ENCODE data around the gene TMEM54.

Gene TMEM54

DNA sequence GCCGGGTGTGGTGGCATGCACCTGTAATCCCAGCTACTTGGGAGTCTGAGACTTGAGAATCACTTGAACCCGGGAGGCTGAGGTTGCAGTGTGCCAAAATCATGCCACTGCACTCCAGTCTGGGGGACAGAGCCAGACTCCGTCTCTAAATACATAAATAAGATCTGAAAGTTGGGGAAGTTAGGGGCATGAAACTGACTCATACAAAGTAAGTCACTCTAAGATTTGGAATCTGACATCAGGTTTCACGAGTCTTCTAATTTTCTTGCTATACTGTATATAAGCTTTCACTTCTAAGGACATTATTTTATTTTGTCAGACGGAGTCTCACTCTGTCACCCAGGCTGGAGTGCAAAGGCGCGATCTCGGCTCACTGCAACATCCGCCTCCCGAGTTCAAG, 33.3 kb upstream of the TMEM54 start:
- H3K27ac ChIP-seq (ENCODE audit: low read depth in 2 of 2, low read length in 2 of 2): peak overlapping the region; percentile 91 to 93
- peaks cover 29 to 44% of the 10 kb centered on the region in 2 donors for H3K4me1 ChIP-seq (ENCODE audit: control insufficient read depth in 2 of 2, insufficient read depth in 2 of 2, low read length in 2 of 2)
- no peaks in the 10 kb centered on the region for H3K9me3 ChIP-seq (ENCODE audit: control insufficient read depth in 2 of 2, low read length in 2 of 2)
- peaks cover 15 to 18% of the 10 kb centered on the region in 2 donors for H3K36me3 ChIP-seq (ENCODE audit: control insufficient read depth in 2 of 2, insufficient read depth in 2 of 2, low read length in 2 of 2)
- H3K27me3 ChIP-seq (ENCODE audit: control insufficient read depth in 2 of 2, insufficient read depth in 2 of 2, low read length in 2 of 2): no peaks in the 10 kb centered on the region
- H3K4me3 ChIP-seq (ENCODE audit: low read length in 2 of 2): no peak overlapping the region
- peak overlapping the region; percentile 20 to 68 for H3K9ac ChIP-seq (ENCODE audit: low read depth in 1 of 2, low read length in 2 of 2)

DNA sequence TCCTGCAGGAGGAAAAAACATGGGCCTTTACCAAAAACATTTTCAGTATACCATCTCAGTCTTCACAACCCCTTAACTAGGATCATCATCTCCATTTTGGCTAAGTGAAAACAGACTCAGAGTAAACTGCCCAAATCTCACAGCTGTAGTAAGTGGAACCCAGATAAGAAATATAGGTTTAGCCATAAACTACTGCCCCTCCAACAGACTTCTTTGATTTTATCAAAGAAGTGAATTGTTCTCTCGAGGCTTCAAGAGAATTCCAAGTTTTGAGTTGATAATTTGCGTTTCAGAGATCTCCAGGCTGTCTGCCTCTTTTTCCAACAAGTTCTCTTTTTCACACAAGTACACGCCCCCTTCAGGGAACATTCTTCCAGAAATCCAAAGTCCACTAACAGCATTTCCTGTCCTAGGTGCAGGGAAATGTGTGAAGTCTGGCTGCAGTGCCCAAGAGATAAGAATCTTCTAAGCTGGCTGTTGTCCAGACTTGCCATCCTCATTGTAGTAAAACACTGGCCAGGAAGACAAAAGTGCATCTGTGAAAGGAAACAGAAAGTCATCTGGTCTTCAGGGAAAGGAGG, 32.6 kb upstream of the TMEM54 start:
- peak overlapping the region; percentile 38 to 68 for H3K9ac ChIP-seq (ENCODE audit: low read depth in 1 of 2, low read length in 2 of 2)
- peaks cover 15 to 18% of the 10 kb centered on the region in 2 donors for H3K36me3 ChIP-seq (ENCODE audit: control insufficient read depth in 2 of 2, insufficient read depth in 2 of 2, low read length in 2 of 2)
- peaks cover 23 to 37% of the 10 kb centered on the region in 2 donors for H3K4me1 ChIP-seq (ENCODE audit: control insufficient read depth in 2 of 2, insufficient read depth in 2 of 2, low read length in 2 of 2)
- H3K4me3 ChIP-seq (ENCODE audit: low read length in 2 of 2): no peak overlapping the region
- H3K9me3 ChIP-seq (ENCODE audit: control insufficient read depth in 2 of 2, low read length in 2 of 2): no peaks in the 10 kb centered on the region
- no peaks in the 10 kb centered on the region for H3K27me3 ChIP-seq (ENCODE audit: control insufficient read depth in 2 of 2, insufficient read depth in 2 of 2, low read length in 2 of 2)
- H3K27ac ChIP-seq (ENCODE audit: low read depth in 2 of 2, low read length in 2 of 2): peak overlapping the region; percentile 91 to 93

DNA sequence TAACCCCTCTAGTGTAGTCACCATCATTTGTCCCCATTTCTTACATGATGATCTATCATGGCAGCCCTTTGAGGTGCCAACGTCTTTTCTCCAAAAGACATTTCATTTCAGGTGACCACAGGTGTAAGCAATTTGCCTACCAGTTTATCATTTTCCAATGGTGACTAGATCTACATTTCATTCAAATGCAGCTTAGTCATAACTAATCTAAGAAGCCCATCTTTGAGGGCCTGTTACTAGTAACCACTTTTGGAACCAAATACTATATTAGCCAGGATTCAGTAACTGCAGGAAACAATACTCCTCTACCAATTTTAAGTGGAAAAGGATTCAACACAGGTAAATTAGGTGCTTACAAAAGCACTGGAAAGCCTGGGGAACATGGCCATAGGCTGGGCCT, 30.6 kb upstream of the TMEM54 start:
- Histone ChIP-seq H3K4me3 (ENCODE audit: low read length in 2 of 2) (no peak overlapping the region), H3K9ac (ENCODE audit: low read depth in 1 of 2, low read length in 2 of 2) (no peak overlapping the region), H3K36me3 (ENCODE audit: control insufficient read depth in 2 of 2, insufficient read depth in 2 of 2, low read length in 2 of 2) (peaks cover 2% of the 10 kb centered on the region in 2 donors), H3K27me3 (ENCODE audit: control insufficient read depth in 2 of 2, insufficient read depth in 2 of 2, low read length in 2 of 2) (no peaks in the 10 kb centered on the region), H3K9me3 (ENCODE audit: control insufficient read depth in 2 of 2, low read length in 2 of 2) (no peaks in the 10 kb centered on the region), H3K4me1 (ENCODE audit: control insufficient read depth in 2 of 2, insufficient read depth in 2 of 2, low read length in 2 of 2) (peaks cover 18 to 25% of the 10 kb centered on the region in 2 donors), H3K27ac (ENCODE audit: low read depth in 2 of 2, low read length in 2 of 2) (no peak overlapping the region)

DNA sequence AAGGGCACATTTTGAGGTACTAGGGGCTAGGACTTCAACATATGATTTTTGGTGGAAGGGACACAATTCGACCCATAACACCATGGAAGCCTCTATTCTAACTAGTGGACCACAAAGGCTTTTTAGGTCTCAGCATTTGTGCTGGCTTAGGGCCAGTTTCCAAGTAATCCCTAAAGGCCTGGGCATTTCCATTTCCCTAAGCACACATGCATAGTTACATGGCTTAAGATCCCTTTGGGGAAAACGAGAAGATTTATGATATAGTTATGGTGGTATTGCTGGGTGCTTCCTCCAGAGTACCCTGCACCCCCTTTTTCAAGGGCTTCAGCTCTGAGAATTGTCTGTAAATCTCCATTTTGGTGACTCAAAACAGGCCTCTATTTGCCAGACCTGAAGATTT, 28.2 kb upstream of the TMEM54 start:
- no peak overlapping the region for H3K27ac ChIP-seq (ENCODE audit: low read depth in 2 of 2, low read length in 2 of 2)
- no peak overlapping the region for H3K9ac ChIP-seq (ENCODE audit: low read depth in 1 of 2, low read length in 2 of 2)
- H3K27me3 ChIP-seq (ENCODE audit: control insufficient read depth in 2 of 2, insufficient read depth in 2 of 2, low read length in 2 of 2): peaks cover 0 to 2% of the 10 kb centered on the region in 2 donors
- no peaks in the 10 kb centered on the region for H3K36me3 ChIP-seq (ENCODE audit: control insufficient read depth in 2 of 2, insufficient read depth in 2 of 2, low read length in 2 of 2)
- peaks cover 10 to 17% of the 10 kb centered on the region in 2 donors for H3K4me1 ChIP-seq (ENCODE audit: control insufficient read depth in 2 of 2, insufficient read depth in 2 of 2, low read length in 2 of 2)
- H3K4me3 ChIP-seq (ENCODE audit: low read length in 2 of 2): no peak overlapping the region
- no peaks in the 10 kb centered on the region for H3K9me3 ChIP-seq (ENCODE audit: control insufficient read depth in 2 of 2, low read length in 2 of 2)

DNA sequence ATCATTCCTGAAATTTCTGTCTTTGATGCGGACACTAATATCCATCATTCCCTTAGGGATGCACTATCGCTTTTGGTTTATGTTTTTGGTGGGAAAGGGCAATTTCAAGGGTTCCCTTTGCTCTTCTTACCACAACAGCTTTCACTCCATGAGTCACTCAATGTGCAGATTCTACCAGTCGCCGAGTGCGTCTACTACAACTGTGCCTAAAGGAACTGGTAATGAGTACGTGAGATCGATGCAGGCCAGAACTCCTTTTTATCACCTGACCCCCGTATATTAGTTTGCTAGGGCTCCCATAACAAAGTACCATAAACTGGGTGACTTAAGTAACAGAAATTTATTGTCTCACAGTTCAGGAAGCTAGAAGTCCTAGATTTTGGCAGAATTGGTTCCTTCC, 27.5 kb upstream of the TMEM54 start:
- no peak overlapping the region for H3K27ac ChIP-seq (ENCODE audit: low read depth in 2 of 2, low read length in 2 of 2)
- no peaks in the 10 kb centered on the region for H3K9me3 ChIP-seq (ENCODE audit: control insufficient read depth in 2 of 2, low read length in 2 of 2)
- H3K27me3 ChIP-seq (ENCODE audit: control insufficient read depth in 2 of 2, insufficient read depth in 2 of 2, low read length in 2 of 2): peaks cover 0 to 2% of the 10 kb centered on the region in 2 donors
- no peak overlapping the region for H3K9ac ChIP-seq (ENCODE audit: low read depth in 1 of 2, low read length in 2 of 2)
- H3K36me3 ChIP-seq (ENCODE audit: control insufficient read depth in 2 of 2, insufficient read depth in 2 of 2, low read length in 2 of 2): no peaks in the 10 kb centered on the region
- H3K4me1 ChIP-seq (ENCODE audit: control insufficient read depth in 2 of 2, insufficient read depth in 2 of 2, low read length in 2 of 2): peaks cover 7 to 15% of the 10 kb centered on the region in 2 donors
- H3K4me3 ChIP-seq (ENCODE audit: low read length in 2 of 2): no peak overlapping the region

DNA sequence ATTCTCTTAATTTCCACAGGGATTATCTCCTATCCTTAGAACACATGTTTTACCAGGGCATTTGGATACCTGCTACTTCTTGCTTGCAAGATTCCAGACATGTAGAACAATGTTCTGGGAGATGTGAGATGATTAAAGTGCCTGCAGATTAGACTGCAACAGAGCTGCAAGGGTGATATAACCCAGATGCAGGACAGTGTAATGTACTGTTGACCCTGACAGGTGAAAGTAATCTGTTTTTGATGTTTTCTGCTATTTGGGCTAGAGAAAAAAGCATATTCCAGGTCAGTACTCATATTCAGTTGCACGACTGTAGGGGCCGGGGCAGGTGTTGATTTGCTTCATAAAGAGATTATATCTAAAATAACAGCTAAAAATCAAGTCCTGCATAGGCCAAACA, 27.1 kb upstream of the TMEM54 start:
- Histone ChIP-seq H3K9ac (ENCODE audit: low read depth in 1 of 2, low read length in 2 of 2) (no peak overlapping the region), H3K4me3 (ENCODE audit: low read length in 2 of 2) (no peak overlapping the region), H3K36me3 (ENCODE audit: control insufficient read depth in 2 of 2, insufficient read depth in 2 of 2, low read length in 2 of 2) (no peaks in the 10 kb centered on the region)

DNA sequence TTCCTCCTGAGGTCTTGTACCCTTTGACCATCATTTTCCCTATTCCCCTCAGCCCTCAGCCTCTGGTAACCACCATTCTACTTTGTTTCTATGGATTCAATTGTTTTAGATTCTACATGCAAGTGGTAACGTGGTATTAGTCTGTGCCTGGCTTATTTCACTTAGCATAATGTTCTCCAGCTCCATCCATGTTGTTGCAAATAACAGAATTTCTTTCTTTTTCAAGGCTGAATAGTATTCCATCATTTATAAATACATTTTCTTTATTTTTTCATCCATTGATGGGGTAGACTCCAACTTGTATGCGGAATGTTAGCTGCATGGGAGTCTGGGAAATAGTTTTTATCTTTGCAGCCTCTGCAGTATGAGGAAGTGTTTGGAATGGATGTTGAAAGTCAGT, 26.3 kb upstream of the TMEM54 start:
- H3K4me1 ChIP-seq (ENCODE audit: control insufficient read depth in 2 of 2, insufficient read depth in 2 of 2, low read length in 2 of 2): peaks cover 7 to 13% of the 10 kb centered on the region in 2 donors
- H3K36me3 ChIP-seq (ENCODE audit: control insufficient read depth in 2 of 2, insufficient read depth in 2 of 2, low read length in 2 of 2): no peaks in the 10 kb centered on the region
- peaks cover 0 to 2% of the 10 kb centered on the region in 2 donors for H3K27me3 ChIP-seq (ENCODE audit: control insufficient read depth in 2 of 2, insufficient read depth in 2 of 2, low read length in 2 of 2)
- H3K27ac ChIP-seq (ENCODE audit: low read depth in 2 of 2, low read length in 2 of 2): no peak overlapping the region
- no peak overlapping the region for H3K4me3 ChIP-seq (ENCODE audit: low read length in 2 of 2)
- H3K9me3 ChIP-seq (ENCODE audit: control insufficient read depth in 2 of 2, low read length in 2 of 2): no peaks in the 10 kb centered on the region
- no peak overlapping the region for H3K9ac ChIP-seq (ENCODE audit: low read depth in 1 of 2, low read length in 2 of 2)

More for the DNA sequence above, 27.1 kb upstream of the TMEM54 start:
- H3K27ac ChIP-seq (ENCODE audit: low read depth in 2 of 2, low read length in 2 of 2): no peak overlapping the region
- no peaks in the 10 kb centered on the region for H3K9me3 ChIP-seq (ENCODE audit: control insufficient read depth in 2 of 2, low read length in 2 of 2)
- H3K27me3 ChIP-seq (ENCODE audit: control insufficient read depth in 2 of 2, insufficient read depth in 2 of 2, low read length in 2 of 2): peaks cover 0 to 2% of the 10 kb centered on the region in 2 donors
- H3K4me1 ChIP-seq (ENCODE audit: control insufficient read depth in 2 of 2, insufficient read depth in 2 of 2, low read length in 2 of 2): peaks cover 7 to 13% of the 10 kb centered on the region in 2 donors

DNA sequence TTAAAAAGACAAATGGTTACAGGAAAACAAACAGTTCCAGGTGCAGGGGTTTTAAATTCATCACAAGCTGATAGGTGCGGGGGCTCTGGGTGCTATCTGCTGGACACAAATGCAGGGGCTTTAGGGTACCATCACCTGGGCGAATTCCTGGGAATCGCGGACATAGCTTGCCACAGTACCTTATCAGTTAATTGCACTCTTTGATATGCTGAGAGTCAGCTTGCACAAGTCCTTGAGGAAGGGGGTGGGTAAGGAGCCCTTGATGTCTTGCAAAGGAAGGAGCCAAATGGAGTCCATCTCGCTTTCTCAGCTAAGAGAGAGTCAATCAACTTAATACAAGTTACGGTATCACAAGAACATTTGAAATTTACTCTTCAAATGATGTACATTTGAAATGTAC, 25.4 kb upstream of the TMEM54 start:
- Histone ChIP-seq H3K27ac (ENCODE audit: low read depth in 2 of 2, low read length in 2 of 2) (no peak overlapping the region), H3K9me3 (ENCODE audit: control insufficient read depth in 2 of 2, low read length in 2 of 2) (no peaks in the 10 kb centered on the region), H3K4me1 (ENCODE audit: control insufficient read depth in 2 of 2, insufficient read depth in 2 of 2, low read length in 2 of 2) (peaks cover 7 to 13% of the 10 kb centered on the region in 2 donors), H3K27me3 (ENCODE audit: control insufficient read depth in 2 of 2, insufficient read depth in 2 of 2, low read length in 2 of 2) (peaks cover 0 to 2% of the 10 kb centered on the region in 2 donors), H3K36me3 (ENCODE audit: control insufficient read depth in 2 of 2, insufficient read depth in 2 of 2, low read length in 2 of 2) (no peaks in the 10 kb centered on the region), H3K4me3 (ENCODE audit: low read length in 2 of 2) (no peak overlapping the region), H3K9ac (ENCODE audit: low read depth in 1 of 2, low read length in 2 of 2) (no peak overlapping the region)

DNA sequence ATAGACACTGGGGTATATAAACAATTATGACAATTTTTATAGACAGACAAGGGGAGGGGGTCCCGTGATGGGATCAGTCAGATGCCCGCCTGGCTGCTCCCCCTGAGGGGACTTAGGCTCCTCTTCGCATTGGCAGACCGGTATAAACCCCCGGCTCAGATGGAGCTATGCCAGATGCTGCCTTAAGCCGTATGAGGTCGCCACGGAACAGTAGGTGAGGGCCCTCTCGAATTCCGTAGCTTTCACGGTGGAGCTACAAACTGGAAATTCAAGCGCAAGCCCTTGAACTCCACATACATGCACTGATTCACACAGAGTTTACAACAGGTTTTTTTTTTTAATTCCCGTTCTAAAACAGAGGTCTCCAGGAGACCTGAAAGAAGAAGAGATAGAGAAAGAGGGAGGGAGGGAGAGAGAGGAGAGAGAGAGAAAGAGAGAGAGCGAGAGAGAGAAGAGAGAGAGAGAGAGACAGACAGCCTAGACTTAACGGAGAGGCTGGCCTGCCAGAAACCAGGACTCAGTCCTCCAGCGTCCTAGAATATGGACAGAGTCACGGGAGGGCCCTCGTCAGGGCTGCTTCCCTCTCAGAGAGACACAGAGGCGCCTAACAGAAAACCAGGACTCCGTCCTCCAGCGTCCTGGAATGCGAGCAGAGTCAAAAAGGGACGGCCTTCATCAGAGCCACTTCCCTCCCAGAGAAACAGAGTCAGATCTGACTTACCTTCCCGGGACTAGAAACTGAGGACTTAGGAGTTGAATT, 24.4 kb upstream of the TMEM54 start:
- Histone ChIP-seq H3K9me3 (ENCODE audit: control insufficient read depth in 2 of 2, low read length in 2 of 2) (no peaks in the 10 kb centered on the region), H3K4me3 (ENCODE audit: low read length in 2 of 2) (peak overlapping the region; percentile 13 to 46), H3K27ac (ENCODE audit: low read depth in 2 of 2, low read length in 2 of 2) (peak overlapping the region; percentile 54 to 61), H3K4me1 (ENCODE audit: control insufficient read depth in 2 of 2, insufficient read depth in 2 of 2, low read length in 2 of 2) (peaks cover 7 to 13% of the 10 kb centered on the region in 2 donors), H3K9ac (ENCODE audit: low read depth in 1 of 2, low read length in 2 of 2) (peak overlapping the region in 1 of 2 donors; percentile 72), H3K36me3 (ENCODE audit: control insufficient read depth in 2 of 2, insufficient read depth in 2 of 2, low read length in 2 of 2) (no peaks in the 10 kb centered on the region), H3K27me3 (ENCODE audit: control insufficient read depth in 2 of 2, insufficient read depth in 2 of 2, low read length in 2 of 2) (peaks cover 0 to 2% of the 10 kb centered on the region in 2 donors)

DNA sequence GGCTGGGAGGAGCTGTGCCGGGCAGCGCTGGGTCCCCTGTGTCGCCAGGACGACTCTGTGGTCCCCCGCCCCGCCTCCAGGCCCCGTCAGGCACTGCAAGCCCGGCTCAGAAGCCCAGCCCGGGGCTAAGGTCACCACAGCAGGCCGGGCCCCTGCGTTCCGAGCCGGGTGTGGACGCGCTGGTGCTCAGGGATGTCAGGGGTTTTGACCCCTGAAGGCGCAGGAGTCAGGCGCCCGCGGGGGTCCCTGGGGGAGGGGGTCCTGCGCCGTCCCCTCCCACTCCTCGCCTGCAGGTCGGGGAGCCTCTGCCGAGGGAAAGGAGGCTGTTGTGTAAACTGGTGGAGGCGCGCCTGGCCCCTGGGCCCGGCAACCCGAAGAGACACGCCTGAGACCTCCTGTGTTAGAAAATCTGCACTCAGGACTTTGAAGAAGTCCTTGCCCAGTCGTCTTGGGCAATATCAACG, 23.7 kb upstream of the TMEM54 start:
- Histone ChIP-seq H3K4me3 (ENCODE audit: low read length in 2 of 2) (peak overlapping the region; percentile 46 to 49), H3K9me3 (ENCODE audit: control insufficient read depth in 2 of 2, low read length in 2 of 2) (no peaks in the 10 kb centered on the region), H3K27me3 (ENCODE audit: control insufficient read depth in 2 of 2, insufficient read depth in 2 of 2, low read length in 2 of 2) (peaks cover 0 to 2% of the 10 kb centered on the region in 2 donors), H3K4me1 (ENCODE audit: control insufficient read depth in 2 of 2, insufficient read depth in 2 of 2, low read length in 2 of 2) (peaks cover 7 to 13% of the 10 kb centered on the region in 2 donors), H3K27ac (ENCODE audit: low read depth in 2 of 2, low read length in 2 of 2) (peak overlapping the region; percentile 54 to 61), H3K9ac (ENCODE audit: low read depth in 1 of 2, low read length in 2 of 2) (peak overlapping the region; percentile 1 to 72), H3K36me3 (ENCODE audit: control insufficient read depth in 2 of 2, insufficient read depth in 2 of 2, low read length in 2 of 2) (no peaks in the 10 kb centered on the region)

All from mucosa of rectum (tissue), 2 donors.